DMS53 treated with DMSO at 0.1 percent for 48 hours (cell line): ENCODE measurements around the gene PIGC.
"Not testable (repeated sequence)": the region's sequence is repeated elsewhere in the genome, so short reads cannot be mapped to it uniquely, and the experiment has no call there.

Source experiments
- DNase-seq: peaks from one replicate; lab custom pipeline; 2025; ENCODE audit not compliant: unreplicated experiment; lab: John Stamatoyannopoulos, UW

Gene PIGC

GRCh38 chr1:172467446-172467845 lies 23.6 kb upstream of the PIGC start:
- no peak for DNase-seq

GRCh38 chr1:172466795-172467407 lies 23.0 kb upstream of the PIGC start:
- peak; percentile 48 for DNase-seq

DNA sequence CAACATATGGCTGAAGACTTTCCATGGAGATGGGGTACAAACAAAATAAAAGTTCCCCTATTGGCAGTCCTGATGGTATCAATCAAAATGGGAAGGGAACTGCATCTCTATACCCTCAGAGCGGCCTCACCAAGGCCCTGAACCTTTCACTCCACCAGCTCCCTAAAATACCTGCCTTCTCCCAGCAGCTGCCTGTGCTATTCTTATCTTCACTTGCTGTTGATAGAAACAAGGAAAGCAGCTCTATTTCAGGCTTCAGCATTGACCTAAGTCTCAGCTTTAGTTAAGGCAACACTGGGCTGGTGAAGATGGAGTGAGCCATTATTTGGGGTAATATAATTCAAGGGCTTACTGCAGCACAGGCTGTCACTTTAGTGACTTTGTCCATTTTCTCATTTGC lies 21.7 kb upstream of the PIGC start:
- no peak for DNase-seq

GRCh38 chr1:172460887-172461315 lies 17.0 kb upstream of the PIGC start:
- no peak for DNase-seq

DNA sequence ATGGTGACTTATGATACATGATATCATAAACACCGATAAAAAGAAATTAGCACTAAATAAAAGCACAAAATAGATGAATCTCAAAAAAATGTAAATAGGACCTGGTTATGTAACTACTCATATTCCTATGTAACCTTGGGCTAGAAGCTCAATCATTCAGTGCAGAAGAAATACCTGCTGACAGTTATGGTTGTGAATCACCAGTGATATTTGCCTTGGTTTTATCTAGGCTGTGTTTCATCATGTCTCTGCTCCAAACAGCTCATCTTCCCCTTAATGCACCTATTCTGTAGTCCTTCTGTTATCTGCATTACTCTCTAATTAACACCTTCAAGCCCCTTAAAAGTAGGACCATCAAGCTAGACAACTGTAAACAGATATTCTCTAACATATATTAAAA lies 16.3 kb upstream of the PIGC start:
- DNase-seq, result peak; percentile 53

DNA sequence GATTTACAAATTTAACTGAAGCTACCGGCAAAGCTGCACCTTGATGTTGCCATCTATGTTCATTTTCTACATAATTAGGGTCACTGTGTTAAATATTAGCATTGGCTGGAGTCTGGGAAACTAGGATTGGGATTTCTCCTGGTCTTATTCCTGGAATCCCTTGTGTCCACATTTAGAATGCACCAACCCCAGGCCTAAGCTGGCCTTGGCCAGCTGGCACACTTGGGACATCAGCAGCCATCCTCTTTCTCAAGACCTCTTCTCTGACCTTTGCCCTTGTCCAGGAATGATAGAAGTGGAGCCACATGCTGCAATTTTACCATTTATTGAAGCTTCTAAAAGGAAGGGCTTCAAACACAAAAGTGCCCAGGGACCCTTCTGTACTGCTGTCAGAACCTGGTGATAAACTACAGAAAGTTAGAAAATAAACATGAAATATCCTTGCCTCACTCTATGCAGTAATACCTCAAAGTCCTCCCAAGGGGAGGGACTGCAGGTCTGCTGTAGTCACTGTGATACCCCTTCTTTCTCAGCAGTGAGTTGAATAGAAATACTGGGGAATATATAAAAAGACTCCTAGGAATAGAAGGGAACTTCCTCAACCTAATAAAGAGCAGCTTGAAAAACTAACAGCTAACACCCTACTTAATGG lies 13.7 kb upstream of the PIGC start:
- no peak for DNase-seq

DNA sequence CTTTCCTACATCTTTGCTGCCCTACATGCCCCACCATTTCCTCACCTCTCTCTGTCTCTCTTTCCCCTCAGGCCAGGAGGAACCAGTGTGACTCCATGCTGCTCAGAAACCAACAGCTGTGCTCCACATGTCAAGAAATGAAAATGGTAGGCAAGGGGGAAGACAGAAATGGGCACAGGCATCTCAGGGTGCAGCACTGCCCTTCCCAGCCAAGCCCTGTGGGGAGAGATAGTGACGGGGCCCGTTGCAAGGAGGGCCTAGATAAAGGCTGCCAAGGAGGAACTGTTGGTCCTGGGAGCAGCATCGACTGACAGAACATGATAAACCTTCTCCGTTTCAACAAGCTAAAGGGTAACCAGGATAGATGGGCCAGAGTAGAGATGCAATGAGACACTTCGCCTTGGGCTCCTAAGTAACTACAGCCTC lies 12.5 kb upstream of the PIGC start:
- DNase-seq, result no peak

DNA sequence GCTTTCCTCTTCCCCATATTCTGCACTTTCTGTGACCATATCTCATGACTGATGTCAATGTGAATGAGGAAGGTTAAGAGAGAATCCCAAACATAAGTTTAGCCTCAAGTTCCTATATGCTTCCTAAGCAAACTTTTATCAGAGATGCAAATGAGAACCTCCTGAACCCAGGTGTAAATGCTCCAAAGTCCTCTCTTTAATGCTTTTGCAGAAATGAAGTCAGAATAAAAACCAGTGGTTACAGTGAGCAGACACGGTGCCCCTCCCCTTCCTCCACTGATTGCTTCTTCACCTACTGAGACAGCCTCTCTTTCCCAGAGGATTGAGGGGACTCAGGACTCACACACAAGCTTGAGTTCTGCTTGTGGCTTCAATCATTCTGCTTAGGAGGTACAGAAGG lies 11.6 kb upstream of the PIGC start:
- no peak for DNase-seq

DNA sequence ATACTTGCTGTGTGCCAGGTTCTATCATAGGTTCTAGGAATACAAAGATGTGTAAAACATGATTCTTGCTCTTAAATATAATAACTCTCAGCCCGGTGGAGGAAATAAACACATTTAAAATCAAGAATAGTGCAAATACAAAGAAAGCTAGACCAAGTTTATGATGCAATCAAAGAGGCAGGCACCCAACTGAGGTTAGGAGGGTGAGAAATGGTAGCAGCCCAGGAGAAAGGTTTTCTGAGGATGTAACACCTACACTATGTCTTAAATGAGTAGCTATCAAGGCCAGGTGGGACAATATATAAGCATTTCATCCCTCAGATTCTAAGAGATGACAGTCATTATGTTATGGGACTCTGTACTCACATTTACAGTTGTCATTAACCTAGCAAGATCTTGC lies 9.7 kb upstream of the PIGC start:
- DNase-seq, result no peak

- DNase-seq, result no peak
Observed at GRCh38 chr1:172453153-172453545, 9.3 kb upstream of the PIGC start.

DNA sequence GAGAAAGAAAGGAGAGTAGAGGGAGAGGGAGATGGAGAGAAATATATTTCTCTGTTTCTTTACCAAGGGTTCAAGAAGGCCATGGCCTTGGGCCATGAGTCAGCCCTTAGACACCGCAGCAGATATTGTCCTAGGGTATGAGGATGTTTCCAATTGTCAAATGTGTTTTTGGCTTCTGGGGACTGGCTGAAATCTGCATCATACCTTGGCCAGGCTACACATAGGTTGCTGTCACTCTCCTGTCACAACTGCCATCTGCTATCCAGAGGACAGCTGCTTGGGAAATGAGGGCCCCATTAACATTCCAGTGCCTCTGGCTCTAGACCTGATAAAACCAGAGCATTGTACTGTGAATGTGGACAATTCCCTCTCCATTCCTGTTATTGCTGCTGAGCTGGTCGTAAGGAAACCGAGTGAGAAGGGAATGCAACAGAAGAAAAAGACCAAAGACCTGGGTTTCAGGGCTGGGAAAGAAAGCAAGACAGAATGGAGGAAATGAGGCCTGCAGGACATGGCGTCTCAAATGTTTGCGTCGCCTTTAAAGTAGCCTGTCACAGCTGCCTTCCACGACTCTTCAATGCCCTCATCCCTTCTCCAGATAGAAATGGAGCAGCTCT lies 8.8 kb upstream of the PIGC start:
- peak; percentile 42 for DNase-seq

GRCh38 chr1:172451002-172451443 lies 7.2 kb upstream of the PIGC start:
- peak; percentile 82 for DNase-seq

GRCh38 chr1:172450524-172450885 lies 6.6 kb upstream of the PIGC start:
- DNase-seq, result peak; percentile 83

DNA sequence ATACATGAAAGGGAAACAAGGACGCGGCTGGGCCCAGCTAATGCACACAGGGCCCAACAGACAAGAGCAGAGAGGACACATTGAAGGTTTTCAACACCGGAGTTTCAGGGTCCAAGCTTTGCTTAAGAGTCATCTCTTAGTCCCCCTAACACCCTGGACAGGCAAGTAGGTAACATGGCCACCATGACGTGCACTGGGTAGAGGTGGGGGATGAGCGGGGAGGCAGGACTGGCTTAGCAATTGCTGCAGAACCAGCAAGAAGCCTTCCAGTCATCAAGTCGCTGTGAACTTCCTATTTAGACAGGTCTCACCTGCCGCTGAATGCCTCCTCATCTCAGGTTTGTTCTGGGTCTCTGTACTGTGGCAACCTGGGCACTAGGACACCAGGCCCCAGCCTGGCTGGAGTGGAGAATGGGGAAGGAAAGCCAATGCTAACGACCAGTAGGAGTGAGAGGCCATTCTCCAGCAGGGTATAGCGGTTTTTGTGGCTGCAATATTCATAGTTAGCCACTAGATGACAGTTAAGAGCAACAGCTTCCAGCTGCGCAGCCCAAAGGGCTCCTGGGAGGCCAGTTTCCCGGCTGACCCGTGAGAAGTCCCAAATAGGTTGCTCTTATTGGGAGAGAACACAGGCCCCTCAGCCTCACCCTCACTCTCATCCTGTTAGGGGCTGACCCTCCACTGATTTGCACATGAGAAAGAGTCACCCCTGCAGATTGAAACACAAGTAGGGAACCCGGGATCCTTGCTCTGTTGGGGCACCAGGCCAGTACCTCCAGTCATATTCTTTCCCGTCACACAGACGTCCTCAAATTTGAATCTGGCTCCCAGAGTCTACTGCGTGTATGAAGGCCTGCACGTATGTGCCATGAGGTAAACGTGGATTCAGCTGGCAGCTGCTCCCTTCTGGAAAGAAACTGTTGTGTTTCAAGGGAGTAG lies 6.0 kb upstream of the PIGC start:
- peak; percentile 83 for DNase-seq

- peak; percentile 93 for DNase-seq
Observed at GRCh38 chr1:172448995-172449584, 5.2 kb upstream of the PIGC start.

DNA sequence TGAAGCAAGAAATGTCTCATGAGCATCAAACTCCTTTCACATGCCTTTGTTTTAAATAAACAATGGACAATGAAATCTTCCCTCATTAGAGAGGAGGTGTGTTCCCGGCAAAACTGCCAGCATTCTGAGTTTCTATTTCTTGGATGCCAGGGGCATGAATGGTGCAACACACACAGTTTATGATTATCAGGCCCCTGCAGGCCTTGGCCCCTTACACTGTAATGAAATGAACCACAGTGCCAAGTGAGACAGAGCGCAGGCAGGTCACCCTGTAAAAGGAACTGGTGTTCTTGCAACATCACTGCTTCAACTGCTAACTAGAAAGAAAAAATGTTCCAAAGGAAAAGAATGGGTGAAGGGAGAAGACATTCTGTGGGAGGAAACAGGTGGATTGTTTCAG lies 3.8 kb upstream of the PIGC start:
- no peak for DNase-seq

- no peak for DNase-seq
Observed at GRCh38 chr1:172446547-172446946, 2.7 kb upstream of the PIGC start.

- DNase-seq, result no peak
Observed at GRCh38 chr1:172442843-172443565, 865 bp downstream of the PIGC start.

DNA sequence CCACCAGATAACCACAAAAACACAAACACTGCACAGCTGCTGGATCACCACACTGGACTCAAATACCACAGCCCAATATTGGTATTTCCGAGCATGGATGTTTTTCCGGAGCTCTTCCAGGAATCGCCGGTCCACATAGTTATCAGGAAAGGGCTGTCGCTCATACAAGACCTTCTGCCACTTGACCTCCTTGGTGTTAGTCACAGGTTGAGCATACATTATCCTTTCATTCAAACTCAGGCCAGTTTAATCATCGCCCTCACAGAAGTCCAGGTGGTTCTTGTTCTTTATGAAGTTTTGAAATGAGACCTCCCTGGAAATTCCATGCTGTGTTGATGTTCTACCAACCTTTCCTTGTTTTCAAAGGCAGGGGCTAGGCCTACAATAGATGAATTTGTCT lies 1.5 kb downstream of the PIGC start:
- DNase-seq, result no peak

- not testable (repeated sequence) for DNase-seq
Observed at GRCh38 chr1:172437183-172437582, 6.7 kb downstream of the PIGC start.
